Endothelial cell of umbilical vein (primary cell): ENCODE measurements around the gene C17orf114.

Experiments used
- BruUV-seq: library from RNA; stranded (reverse); fragments of 400-500 nt; replicated peaks from 2 replicates; lab custom pipeline; 2021; lab: Mats Ljungman, UMichigan
- CTCF ChIA-PET: fragments of 300-600, 350-600 bp; sonication (Branson Sonifier 250); formaldehyde crosslinking; loops from one replicate; lab custom pipeline; 2021; ENCODE audit warnings: antibody characterized with exemption, inconsistent platforms; lab: Charles Lee
- POLR2A ChIA-PET: fragments of 300-600, 350-600 bp; sonication (Branson Sonifier 250); formaldehyde crosslinking; loops from one replicate; lab custom pipeline; 2021; ENCODE audit warnings: antibody characterized with exemption, inconsistent platforms; lab: Charles Lee
- DNase-seq: peaks from one replicate; pipeline ENCODE4 v3.0.0-alpha.2; 2011; ENCODE audit warnings: low read depth, low spot score
- FAIRE-seq: peaks from 2 replicates; lab custom pipeline; 2011; peaks lifted over from hg19 to GRCh38; lab: Jason Lieb, UNC
- H2AFZ ChIP-seq: 2 replicates; pipeline ENCODE4 v1.6.0; 2012; ENCODE audit warnings: low read depth, low read length, control low read depth, inconsistent platforms
- H3K27ac ChIP-seq: 2 replicates; pipeline ENCODE4 v1.5.1; 2011; ENCODE audit warnings: low read depth, mild to moderate bottlenecking, control low read depth, low read length, moderate library complexity; ENCODE audit not compliant: insufficient read depth
- H3K27me3 ChIP-seq, 2 experiments: 2 replicates each; pipeline versions ENCODE4 v1.6.0 to v1.6.1; 2011; ENCODE audit warnings: low read length in 2 of 2, mixed read lengths in 1 of 2; ENCODE audit not compliant: control insufficient read depth in 2 of 2, insufficient read depth in 2 of 2
- H3K36me3 ChIP-seq, 2 experiments: 2 replicates in 1 of 2; 3 replicates in 1 of 2; pipeline ENCODE4 v1.5.1; 2011; ENCODE audit warnings: low read length in 2 of 2, mild to moderate bottlenecking in 1 of 2, moderate library complexity in 1 of 2; ENCODE audit not compliant: control insufficient read depth in 2 of 2, insufficient read depth in 2 of 2; ENCODE audit errors: extremely low read depth in 1 of 2
- H3K4me1 ChIP-seq: 3 replicates; pipeline ENCODE4 v1.5.1; 2011; ENCODE audit warnings: mild to moderate bottlenecking, low read length; ENCODE audit not compliant: control insufficient read depth, insufficient read depth; ENCODE audit errors: extremely low read depth
- H3K4me2 ChIP-seq: 2 replicates; pipeline ENCODE4 v1.6.1; 2011; ENCODE audit warnings: low read length, control low read depth, mixed read lengths; ENCODE audit not compliant: insufficient read depth
- H3K4me3 ChIP-seq, 3 experiments: fragments of 200-600 bp in 1 of 3; sonication (generic), shearing (Covaris generic) in 1 of 3; replicated peaks in 1 of 3; 2 replicates each; pipeline ENCODE4 v1.5.1; 2011 to 2016; ENCODE audit warnings: control low read depth in 3 of 3, low read length in 3 of 3, mild to moderate bottlenecking in 2 of 3, inconsistent platforms in 1 of 3, low read depth in 1 of 3, moderate library complexity in 1 of 3; ENCODE audit not compliant: insufficient read depth in 1 of 3
- H3K79me2 ChIP-seq: 2 replicates; pipeline ENCODE4 v1.6.0; 2012; ENCODE audit warnings: low read length, inconsistent platforms; ENCODE audit not compliant: control insufficient read depth, insufficient read depth
- H3K9ac ChIP-seq: replicated peaks from 2 replicates; pipeline ENCODE3; 2011; ENCODE audit warnings: low read length, control low read depth; ENCODE audit not compliant: insufficient read depth; ENCODE audit errors: extremely low read depth
- H3K9me1 ChIP-seq: replicated peaks from 3 replicates; pipeline ENCODE4 v1.6.0; 2011; ENCODE audit warnings: mild to moderate bottlenecking, low read length; ENCODE audit not compliant: control insufficient read depth, insufficient read depth; ENCODE audit errors: extremely low read depth
- H3K9me3 ChIP-seq: replicated peaks from 2 replicates; pipeline ENCODE4 v1.5.1; 2012; ENCODE audit warnings: low read length, inconsistent platforms; ENCODE audit not compliant: control insufficient read depth, insufficient read depth
- H4K20me1 ChIP-seq: replicated peaks from 2 replicates; pipeline ENCODE3; 2011; ENCODE audit warnings: mild to moderate bottlenecking, low read length; ENCODE audit not compliant: control insufficient read depth, insufficient read depth; ENCODE audit errors: extremely low read depth
- EZH2 ChIP-seq: IDR thresholded peaks from 2 replicates; pipeline ENCODE4 v1.6.1; 2012; ENCODE audit warnings: borderline replicate concordance, low read depth, mild to moderate bottlenecking, moderate library complexity, low read length, inconsistent platforms; ENCODE audit not compliant: severe bottlenecking
- FOS ChIP-seq: IDR thresholded peaks from 2 replicates; pipeline ENCODE4 v1.6.1; 2011; ENCODE audit warnings: mild to moderate bottlenecking, low read length, moderate library complexity, borderline replicate concordance; ENCODE audit not compliant: insufficient read depth
- GATA2 ChIP-seq: IDR thresholded peaks from 2 replicates; pipeline ENCODE4 v1.7.0; 2011; ENCODE audit warnings: low read depth, mild to moderate bottlenecking, moderate library complexity, mixed read lengths, low read length; ENCODE audit not compliant: insufficient read length, insufficient read depth
- JUN ChIP-seq: IDR thresholded peaks from 2 replicates; pipeline ENCODE4 v1.6.1; 2011; ENCODE audit warnings: borderline replicate concordance, low read depth; ENCODE audit not compliant: insufficient read length, insufficient read depth
- MYC ChIP-seq: IDR thresholded peaks from one replicate; pipeline ENCODE4 v1.6.1; 2011; ENCODE audit warnings: mild to moderate bottlenecking, low read depth, low read length
- POLR2A ChIP-seq: IDR thresholded peaks from 2 replicates; pipeline ENCODE4 v1.6.1; 2012; ENCODE audit warnings: low read depth, mild to moderate bottlenecking, control low read depth, low read length
- POLR2AphosphoS5 ChIP-seq: IDR thresholded peaks from 2 replicates; pipeline ENCODE4 v1.6.1; 2012; ENCODE audit warnings: low read depth, mild to moderate bottlenecking, control low read depth, low read length, moderate library complexity; ENCODE audit not compliant: insufficient read depth
- dilution Hi-C: fragments of 300-500 bp; cut with MboI; formaldehyde crosslinking; loops from one replicate; pipeline ENCODE4 v1.15.0; 2019; ENCODE audit warnings: low sequenced_read_pairs; ENCODE audit not compliant: extremely low pct_ligation_motif_present
- intact Hi-C: fragments of 100-400 bp; cut with micrococcal nuclease; formaldehyde crosslinking; loops from one replicate; pipeline ENCODE4 v1.10.0; 2022
- TF ChIP-seq, protein P1 (sequence below), 2 donors: IDR thresholded peaks; 1 replicate in 1 of 2; 2 replicates in 1 of 2; pipeline ENCODE4 v1.5.1; 2011; ENCODE audit warnings: low read length in 2 of 2, mild to moderate bottlenecking in 2 of 2, moderate library complexity in 2 of 2, control low read depth in 1 of 2, inconsistent platforms in 1 of 2, low read depth in 1 of 2; ENCODE audit not compliant: insufficient read depth in 1 of 2; ENCODE audit errors: extremely low read depth in 1 of 2
- TF ChIP-seq, protein P2 (sequence below): IDR thresholded peaks from 2 replicates; pipeline ENCODE4 v1.6.1; 2011; ENCODE audit not compliant: insufficient read depth, insufficient read length

The C17orf114 gene

DNA sequence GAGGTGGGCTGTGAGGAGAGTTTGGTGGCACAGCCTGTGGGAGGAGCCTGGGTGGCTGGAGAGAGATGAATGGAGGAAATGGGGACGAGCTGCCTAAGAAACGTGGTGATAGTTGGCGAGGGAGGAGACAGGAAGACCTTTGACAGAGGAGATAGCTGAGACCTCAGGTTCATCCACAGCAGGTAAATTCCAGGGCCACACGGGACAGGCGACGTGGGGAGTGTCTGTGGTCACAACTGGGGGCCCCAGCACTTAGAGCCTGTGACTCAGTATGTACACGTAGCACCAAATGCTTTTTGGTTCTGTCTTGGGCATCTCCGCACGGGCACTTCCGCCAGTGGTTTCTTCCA, 38.7 kb upstream of the C17orf114 start:
- Histone ChIP-seq H3K9me1 (no peaks in the 10 kb centered on the region), H3K79me2 (peaks cover 57% of the 10 kb centered on the region), H3K4me1 (peaks cover 3% of the 10 kb centered on the region), H3K27ac (no peak overlapping the region), H3K36me3 (peaks cover 0 to 7% of the 10 kb centered on the region in 2 experiments), H3K9me3 (no peaks in the 10 kb centered on the region), H3K9ac (no peak overlapping the region), H4K20me1 (no peaks in the 10 kb centered on the region), H3K4me2 (no peak overlapping the region), H2AFZ (no peak overlapping the region), H3K27me3 (no peaks in the 10 kb centered on the region), H3K4me3 (no peak overlapping the region)
- dilution Hi-C loops (no loop called here), intact Hi-C loops (no loop called here)
- ChIA-PET CTCF (interaction anchor here (1.0 to 1.7 kb wide), 4 partner anchors 9 to 32 kb away, joined by 3 to 7 read pairs (median 4); no protein-coding TSS in a partner anchor), POLR2A (no interaction called here)
- TF ChIP-seq FOS: no peak
- TF ChIP-seq EZH2: no peak
- no peak for TF ChIP-seq GATA2
- no peak for TF ChIP-seq MYC
- no peak for TF ChIP-seq JUN
- no peak for TF ChIP-seq POLR2A
- TF ChIP-seq, protein P1, sequence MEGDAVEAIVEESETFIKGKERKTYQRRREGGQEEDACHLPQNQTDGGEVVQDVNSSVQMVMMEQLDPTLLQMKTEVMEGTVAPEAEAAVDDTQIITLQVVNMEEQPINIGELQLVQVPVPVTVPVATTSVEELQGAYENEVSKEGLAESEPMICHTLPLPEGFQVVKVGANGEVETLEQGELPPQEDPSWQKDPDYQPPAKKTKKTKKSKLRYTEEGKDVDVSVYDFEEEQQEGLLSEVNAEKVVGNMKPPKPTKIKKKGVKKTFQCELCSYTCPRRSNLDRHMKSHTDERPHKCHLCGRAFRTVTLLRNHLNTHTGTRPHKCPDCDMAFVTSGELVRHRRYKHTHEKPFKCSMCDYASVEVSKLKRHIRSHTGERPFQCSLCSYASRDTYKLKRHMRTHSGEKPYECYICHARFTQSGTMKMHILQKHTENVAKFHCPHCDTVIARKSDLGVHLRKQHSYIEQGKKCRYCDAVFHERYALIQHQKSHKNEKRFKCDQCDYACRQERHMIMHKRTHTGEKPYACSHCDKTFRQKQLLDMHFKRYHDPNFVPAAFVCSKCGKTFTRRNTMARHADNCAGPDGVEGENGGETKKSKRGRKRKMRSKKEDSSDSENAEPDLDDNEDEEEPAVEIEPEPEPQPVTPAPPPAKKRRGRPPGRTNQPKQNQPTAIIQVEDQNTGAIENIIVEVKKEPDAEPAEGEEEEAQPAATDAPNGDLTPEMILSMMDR (IDR thresholded peaks at IDR 0.05; ENCODE audit: extremely low read depth in 1 of 2, insufficient read depth in 1 of 2, low read depth in 1 of 2, low read length in 2 of 2): no peak
- no peak for TF ChIP-seq POLR2AphosphoS5
- TF ChIP-seq, protein P2, sequence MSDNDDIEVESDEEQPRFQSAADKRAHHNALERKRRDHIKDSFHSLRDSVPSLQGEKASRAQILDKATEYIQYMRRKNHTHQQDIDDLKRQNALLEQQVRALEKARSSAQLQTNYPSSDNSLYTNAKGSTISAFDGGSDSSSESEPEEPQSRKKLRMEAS: no peak
- no TSS peak for BruUV-seq
- no peak for FAIRE-seq
- no peak for DNase-seq
